ENCODE data around the gene PPIF. TPM values are rescaled to one million over a fixed set of nuclear protein-coding genes. Genes with fewer than 3 reads are reported as not detected.

Gene PPIF
- total and polyA plus RNA-seq, 2 donors (not counting 1 experiment from before 2014, with no cell fraction given), result 50.4 to 100 TPM

- no peak for ATAC-seq (ENCODE audit: low read depth)
- Histone ChIP-seq H3K4me3 (ENCODE audit: control extremely low read depth in 1 of 5, extremely low read depth in 1 of 5, insufficient read depth in 1 of 5, low read depth in 2 of 5, low read length in 4 of 5) (no peak overlapping the region), H4K20me1 (ENCODE audit: control insufficient read depth, insufficient read depth, low read length, poor library complexity, severe bottlenecking) (no peaks in the 10 kb centered on the region), H3K9me3 (ENCODE audit: control extremely low read depth in 1 of 3, control insufficient read depth in 2 of 3, insufficient read depth in 1 of 3, low read length in 2 of 3) (peaks cover 0 to 4% (median 0%) of the 10 kb centered on the region in 3 donors), H2AFZ (ENCODE audit: insufficient read depth, low read depth, low read length, poor library complexity, severe bottlenecking) (no peak overlapping the region), H3K27ac (ENCODE audit: low read length in 2 of 2) (no peak overlapping the region), H3K4me1 (ENCODE audit: control insufficient read depth in 2 of 2, insufficient read depth in 2 of 2, low read length in 2 of 2) (peaks cover 0 to 2% of the 10 kb centered on the region in 2 donors), H3K79me2 (ENCODE audit: control insufficient read depth, insufficient read depth, low read length) (no peaks in the 10 kb centered on the region), H3K27me3 (replicated peaks in 1 of 4; ENCODE audit: control extremely low read depth in 1 of 4, control insufficient read depth in 3 of 4, insufficient read depth in 4 of 4, low read length in 3 of 4) (peaks cover 0 to 4% (median 0%) of the 10 kb centered on the region in 4 experiments), H3K9ac (ENCODE audit: low read length) (no peak overlapping the region), H3K4me2 (replicated peaks; ENCODE audit: low read depth, low read length, poor library complexity, severe bottlenecking) (no peak overlapping the region), H3K36me3 (replicated peaks in 1 of 2; ENCODE audit: control extremely low read depth in 1 of 2, control insufficient read depth in 1 of 2, extremely low read depth in 1 of 2, insufficient read depth in 2 of 2, low read length in 1 of 2) (no peaks in the 10 kb centered on the region)
- no peaks in the 10 kb centered on the region for H3K27me3 Mint-ChIP-seq
- ChIA-PET POLR2A (no interaction called here), CTCF (no interaction called here)
- no peak overlapping the region for H3K27ac Mint-ChIP-seq
- no peak overlapping the region for H3K4me3 Mint-ChIP-seq
- WGBS (ENCODE audit: insufficient coverage), result 93% methylated on average over 20 of the region's 22 CpGs
- H3K9me3 Mint-ChIP-seq (ENCODE audit: insufficient read depth), result no peaks in the 10 kb centered on the region
- H3K4me1 Mint-ChIP-seq, result peaks cover 5% of the 10 kb centered on the region
- no peak for DNase-seq
- intact Hi-C loops (cut with micrococcal nuclease), result no loop called here
- TF ChIP-seq CTCF (IDR thresholded peaks at IDR 0.05), result no peak
- no peak for TF ChIP-seq EZH2 (IDR thresholded peaks at IDR 0.05; ENCODE audit: borderline replicate concordance, insufficient read depth, low read depth, low read length, poor library complexity, severe bottlenecking)
Measured at GRCh38 chr10:79378647-79379511, 31.6 kb downstream of the PPIF start.

GRCh38 chr10:79379512-79380124, 32.3 kb downstream of the PPIF start:
- Mint-ChIP-seq H3K27me3 (no peaks in the 10 kb centered on the region), H3K27ac (no peak overlapping the region), H3K4me1 (peaks cover 2% of the 10 kb centered on the region), H3K9me3 (ENCODE audit: insufficient read depth) (no peaks in the 10 kb centered on the region), H3K4me3 (no peak overlapping the region)
- intact Hi-C loops (cut with micrococcal nuclease), result loop anchor here (10.0 kb wide), 1 partner anchor 65 kb away; the partner anchor contains the start of gene ZCCHC24
- H3K27ac ChIP-seq (ENCODE audit: low read length in 2 of 2), result no peak overlapping the region
- DNase-seq, result no peak
- H3K9ac ChIP-seq (ENCODE audit: low read length), result no peak overlapping the region
- POLR2A ChIA-PET, result no interaction called here
- no peaks in the 10 kb centered on the region for H4K20me1 ChIP-seq (ENCODE audit: control insufficient read depth, insufficient read depth, low read length, poor library complexity, severe bottlenecking)
- no peak overlapping the region for H3K4me3 ChIP-seq (ENCODE audit: control extremely low read depth in 1 of 5, extremely low read depth in 1 of 5, insufficient read depth in 1 of 5, low read depth in 2 of 5, low read length in 4 of 5)
- no peaks in the 10 kb centered on the region for H3K36me3 ChIP-seq (replicated peaks in 1 of 2; ENCODE audit: control extremely low read depth in 1 of 2, control insufficient read depth in 1 of 2, extremely low read depth in 1 of 2, insufficient read depth in 2 of 2, low read length in 1 of 2)
- no peak for ATAC-seq (ENCODE audit: low read depth)
- no peak overlapping the region for H2AFZ ChIP-seq (ENCODE audit: insufficient read depth, low read depth, low read length, poor library complexity, severe bottlenecking)
- H3K27me3 ChIP-seq (replicated peaks in 1 of 4; ENCODE audit: control extremely low read depth in 1 of 4, control insufficient read depth in 3 of 4, insufficient read depth in 4 of 4, low read length in 3 of 4), result peaks cover 0 to 4% (median 0%) of the 10 kb centered on the region in 4 experiments
- peaks cover 0 to 4% (median 0%) of the 10 kb centered on the region in 3 donors for H3K9me3 ChIP-seq (ENCODE audit: control extremely low read depth in 1 of 3, control insufficient read depth in 2 of 3, insufficient read depth in 1 of 3, low read length in 2 of 3)
- peaks cover 0 to 2% of the 10 kb centered on the region in 2 donors for H3K4me1 ChIP-seq (ENCODE audit: control insufficient read depth in 2 of 2, insufficient read depth in 2 of 2, low read length in 2 of 2)
- no peak for TF ChIP-seq CTCF (IDR thresholded peaks at IDR 0.05)
- TF ChIP-seq EZH2 (IDR thresholded peaks at IDR 0.05; ENCODE audit: borderline replicate concordance, insufficient read depth, low read depth, low read length, poor library complexity, severe bottlenecking), result no peak
- H3K79me2 ChIP-seq (ENCODE audit: control insufficient read depth, insufficient read depth, low read length), result no peaks in the 10 kb centered on the region
- no peak overlapping the region for H3K4me2 ChIP-seq (replicated peaks; ENCODE audit: low read depth, low read length, poor library complexity, severe bottlenecking)
- CTCF ChIA-PET, result no interaction called here
- 90% methylated on average over 9 of the region's 9 CpGs for WGBS (ENCODE audit: insufficient coverage)
